GM19328 (cell line): ENCODE results near the gene IRX2.

Source experiments
- ATAC-seq: cut with Tn5 transposase; IDR thresholded peaks from one replicate; pipeline ENCODE4 v1.9.1; 2021; ENCODE audit warnings: mild to moderate bottlenecking, moderate library complexity; ENCODE audit not compliant: unreplicated experiment

The IRX2 gene

DNA sequence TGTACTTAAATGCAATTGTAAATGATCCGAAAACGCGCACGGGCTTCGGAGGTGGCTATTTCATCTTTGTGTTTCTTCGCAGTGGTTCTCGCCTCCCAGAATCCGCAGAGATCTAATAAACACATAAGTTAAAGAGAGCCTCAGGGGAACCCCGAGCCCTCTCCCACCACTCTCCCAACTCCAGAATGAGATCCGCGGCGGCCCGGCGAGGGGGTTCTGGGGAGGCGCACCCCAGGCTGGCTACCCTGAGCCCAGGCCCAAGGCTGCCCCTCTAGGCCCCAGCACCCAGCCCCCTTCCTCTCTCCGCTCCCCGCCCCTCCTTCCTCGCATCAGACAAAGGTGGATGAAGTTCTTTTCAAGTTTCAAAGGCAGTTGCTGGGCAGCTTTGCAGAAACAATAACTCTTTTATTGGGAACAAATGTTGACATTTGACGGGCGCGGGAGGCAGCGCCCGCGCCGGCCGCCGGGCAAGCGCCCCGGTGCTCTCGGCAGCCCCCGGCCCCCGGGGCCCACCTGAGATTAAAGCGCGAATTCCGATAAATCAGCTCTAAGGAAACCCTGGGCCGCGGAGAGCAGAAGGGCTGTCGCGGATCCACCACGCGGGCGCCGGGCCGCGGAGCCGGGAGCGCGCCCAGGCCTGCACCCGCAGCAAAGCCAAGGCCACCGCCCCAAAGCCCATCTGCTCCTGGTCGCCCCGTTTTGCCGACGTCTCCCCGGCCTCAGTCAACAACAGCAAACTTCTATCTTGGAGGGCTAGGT, 8.4 kb downstream of the IRX2 start:
- no peak for ATAC-seq

DNA sequence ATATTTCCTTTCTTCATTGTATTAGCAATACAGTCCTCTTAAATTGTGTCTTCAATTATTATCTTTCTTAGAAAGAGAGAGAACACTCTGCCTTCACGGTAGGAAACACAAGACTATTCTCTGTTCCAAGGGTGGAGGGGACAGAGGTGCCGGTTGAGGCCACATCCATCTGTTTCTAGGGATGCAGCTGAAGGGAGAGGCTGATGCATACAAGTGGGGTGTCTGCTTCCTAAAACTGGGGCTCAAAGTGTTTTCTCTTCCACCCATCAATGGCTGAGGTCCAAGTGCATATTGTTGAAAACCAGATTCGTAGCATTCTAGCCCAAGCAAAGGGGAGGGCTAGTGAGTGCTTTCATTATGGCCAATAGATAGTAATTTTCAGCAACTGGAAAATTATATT, 9.5 kb downstream of the IRX2 start:
- no peak for ATAC-seq

DNA sequence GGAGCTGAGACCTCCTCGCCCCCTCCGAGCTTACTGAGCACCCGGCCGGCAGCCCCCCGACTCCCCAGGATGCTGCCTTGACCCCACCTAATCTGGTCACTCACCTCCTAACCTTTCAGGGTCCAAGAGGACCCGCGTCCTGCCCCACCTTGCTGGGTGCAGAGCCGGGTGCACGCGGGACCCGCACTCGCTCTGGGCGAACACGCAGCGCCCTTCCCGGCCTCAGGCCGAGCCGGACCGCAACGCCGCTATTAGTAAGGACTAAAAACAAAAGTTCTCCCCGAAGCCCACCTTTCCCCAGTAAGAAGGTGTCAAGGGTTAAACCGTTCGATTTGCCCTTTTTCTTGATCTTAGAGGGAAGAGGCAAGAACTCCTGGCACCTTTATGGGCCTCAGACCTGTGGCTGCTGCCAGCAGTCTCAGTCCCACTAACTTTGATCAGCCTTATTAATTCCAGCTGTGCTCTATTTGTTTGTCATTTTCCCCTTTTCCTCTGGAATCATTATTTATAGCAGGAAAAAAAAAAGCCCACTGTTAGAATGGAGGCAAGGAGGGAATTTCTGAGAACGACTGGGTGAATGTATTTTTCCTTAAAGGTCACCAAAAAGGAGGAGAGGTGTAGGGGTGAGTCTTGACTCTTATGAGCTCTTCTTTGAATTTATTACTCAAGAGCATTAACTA, 10.5 kb downstream of the IRX2 start:
- ATAC-seq: no peak

- no peak for ATAC-seq
Measured at GRCh38 chr5:2740051-2740875, 11.2 kb downstream of the IRX2 start.

GRCh38 chr5:2739360-2740050, 12.0 kb downstream of the IRX2 start:
- no peak for ATAC-seq

DNA sequence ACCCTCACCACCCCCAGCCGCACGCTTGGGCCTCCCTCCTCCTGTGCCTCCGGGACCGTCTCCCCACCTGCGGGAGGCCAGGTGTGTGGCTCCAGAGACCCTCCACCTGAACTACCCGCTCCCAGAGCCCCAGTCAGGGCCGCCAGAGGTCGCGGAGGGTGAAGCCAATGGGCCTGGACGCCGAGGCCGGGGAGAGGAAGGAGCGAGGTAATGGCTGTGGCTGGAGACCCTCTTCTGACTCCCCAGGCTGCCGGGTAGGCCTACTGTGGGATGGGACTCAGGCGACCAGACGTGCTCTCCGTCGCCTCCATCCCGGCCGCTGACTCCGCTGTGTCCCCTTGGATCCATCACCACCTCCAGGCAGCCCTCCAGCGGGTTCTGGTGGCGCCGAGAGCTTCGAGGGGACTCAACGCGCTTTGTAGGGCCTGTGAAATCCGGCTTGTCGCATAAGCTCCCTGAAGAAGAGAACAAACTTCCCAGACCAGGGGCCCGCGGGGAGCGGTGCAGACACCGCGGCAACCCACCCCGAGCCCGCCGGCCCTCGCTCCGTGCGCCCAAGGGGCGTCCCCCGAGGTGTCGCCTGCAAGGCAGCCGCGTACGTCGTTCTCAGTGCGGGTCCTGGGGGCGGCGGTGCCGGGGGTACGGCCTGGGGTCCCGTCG, 12.6 kb downstream of the IRX2 start:
- ATAC-seq: no peak

DNA sequence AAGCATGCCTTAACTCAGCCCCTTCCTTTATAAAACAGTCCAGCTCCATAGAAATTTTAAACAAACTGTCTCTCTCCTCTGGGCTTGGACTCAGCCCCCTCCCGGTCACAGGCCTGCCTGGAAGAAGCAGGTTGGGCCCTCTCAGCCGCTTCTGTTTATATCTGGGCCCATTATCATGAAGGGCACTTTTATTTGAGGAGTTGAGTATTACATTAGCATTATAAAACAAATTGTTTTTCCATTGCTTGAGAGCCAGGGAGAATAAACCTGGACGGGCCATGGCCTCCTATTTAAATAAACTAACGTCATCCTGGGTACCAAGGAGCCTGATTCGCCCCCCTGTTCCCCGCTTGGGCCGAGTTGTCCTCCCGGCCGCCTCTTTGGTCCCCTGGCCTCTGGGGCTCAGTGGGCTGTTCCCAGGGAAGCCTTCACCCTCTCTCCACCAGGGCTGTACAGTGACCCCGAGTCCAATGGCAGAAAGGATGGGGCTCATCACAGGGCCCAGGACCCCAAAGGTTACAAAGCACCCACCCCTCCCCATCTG, 13.2 kb downstream of the IRX2 start:
- ATAC-seq: no peak

DNA sequence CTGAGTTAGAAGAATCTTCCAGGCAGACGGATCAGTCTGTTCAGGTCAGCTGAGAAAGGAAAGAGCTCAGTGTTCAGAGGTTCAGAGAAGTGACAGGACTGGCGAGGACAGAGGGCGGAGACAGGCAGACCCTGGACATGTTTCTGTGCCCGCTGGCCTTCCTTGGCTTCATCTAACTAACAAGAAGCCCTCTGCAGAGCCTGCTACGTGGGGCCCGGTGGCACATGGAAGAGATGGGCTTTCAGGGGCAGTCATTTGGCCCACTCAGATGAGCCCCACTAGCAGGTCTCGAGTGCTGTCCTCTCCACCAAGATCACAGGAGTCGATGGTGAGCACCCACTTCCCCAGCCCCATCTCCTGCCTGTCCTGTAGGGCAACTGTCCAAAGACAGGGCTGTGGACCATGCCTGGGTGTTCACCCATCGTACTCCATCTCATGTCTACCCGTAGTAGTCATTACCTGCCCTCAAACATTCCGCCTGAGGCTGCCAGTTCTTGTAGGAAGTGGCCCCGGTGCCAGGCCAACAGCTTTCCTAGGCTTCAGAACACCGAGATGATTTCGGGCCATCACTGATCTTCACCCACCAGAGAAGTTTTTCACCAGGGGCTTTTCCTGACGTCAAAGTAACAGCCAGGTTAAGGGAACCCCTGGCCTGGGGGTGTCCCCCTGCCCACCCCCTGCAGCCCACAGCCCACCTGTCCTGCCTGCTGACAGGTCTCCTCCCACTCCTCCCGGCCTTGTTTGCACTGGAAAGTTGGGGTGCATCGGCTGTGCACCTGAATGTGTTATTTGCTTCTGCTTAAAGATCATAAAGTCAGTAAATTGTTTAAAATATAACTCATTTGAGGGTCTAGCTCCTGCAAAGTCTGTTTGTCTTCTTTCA, 14.0 kb downstream of the IRX2 start:
- ATAC-seq: no peak

GRCh38 chr5:2736872-2737271, 14.6 kb downstream of the IRX2 start:
- no peak for ATAC-seq

GRCh38 chr5:2735996-2736395, 15.5 kb downstream of the IRX2 start:
- no peak for ATAC-seq

DNA sequence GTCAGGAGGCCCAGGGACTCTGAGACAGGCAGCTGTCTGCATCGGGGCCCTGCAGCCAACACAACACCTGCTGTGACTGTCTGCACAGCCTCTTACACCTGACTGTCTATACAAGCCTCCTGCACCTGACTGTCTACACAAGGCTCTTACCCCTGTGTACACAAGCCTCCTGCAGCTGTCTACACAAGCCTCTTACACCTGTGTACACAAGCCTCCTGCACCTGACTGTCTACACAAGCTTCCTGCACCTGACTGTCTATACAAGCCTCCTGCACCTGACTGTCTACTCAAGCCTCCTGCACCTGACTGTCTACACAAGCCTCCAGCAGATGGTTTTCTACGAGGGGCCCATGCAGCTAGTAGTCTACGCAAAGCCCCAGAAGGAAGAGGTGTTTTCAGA, 18.6 kb downstream of the IRX2 start:
- ATAC-seq: no peak

DNA sequence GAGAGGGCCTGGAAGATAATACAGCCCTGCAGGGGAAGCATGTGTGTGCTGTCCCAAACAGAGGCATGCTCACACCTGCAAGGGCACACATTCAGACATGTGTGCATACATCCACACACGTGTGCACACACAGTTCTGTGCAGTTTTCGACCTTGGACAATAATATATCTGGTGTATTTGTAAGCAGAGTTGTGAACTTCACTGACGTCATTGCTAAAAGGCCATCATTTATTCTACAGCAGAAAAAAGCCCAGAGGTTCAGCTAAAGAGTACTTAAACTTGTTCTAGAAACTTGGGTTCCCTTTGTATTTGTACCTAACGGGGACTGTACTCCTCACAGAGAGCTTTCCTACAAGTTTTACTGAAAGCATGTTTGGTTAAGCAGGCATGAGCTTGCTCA, 19.5 kb downstream of the IRX2 start:
- ATAC-seq: no peak

- no peak for ATAC-seq
Measured at GRCh38 chr5:2729189-2729588, 22.3 kb downstream of the IRX2 start.

GRCh38 chr5:2727550-2727949, 23.9 kb downstream of the IRX2 start:
- no peak for ATAC-seq

- no peak for ATAC-seq
Measured at GRCh38 chr5:2725980-2726765, 25.3 kb downstream of the IRX2 start.

- no peak for ATAC-seq
Measured at GRCh38 chr5:2724831-2725230, 26.6 kb downstream of the IRX2 start.

DNA sequence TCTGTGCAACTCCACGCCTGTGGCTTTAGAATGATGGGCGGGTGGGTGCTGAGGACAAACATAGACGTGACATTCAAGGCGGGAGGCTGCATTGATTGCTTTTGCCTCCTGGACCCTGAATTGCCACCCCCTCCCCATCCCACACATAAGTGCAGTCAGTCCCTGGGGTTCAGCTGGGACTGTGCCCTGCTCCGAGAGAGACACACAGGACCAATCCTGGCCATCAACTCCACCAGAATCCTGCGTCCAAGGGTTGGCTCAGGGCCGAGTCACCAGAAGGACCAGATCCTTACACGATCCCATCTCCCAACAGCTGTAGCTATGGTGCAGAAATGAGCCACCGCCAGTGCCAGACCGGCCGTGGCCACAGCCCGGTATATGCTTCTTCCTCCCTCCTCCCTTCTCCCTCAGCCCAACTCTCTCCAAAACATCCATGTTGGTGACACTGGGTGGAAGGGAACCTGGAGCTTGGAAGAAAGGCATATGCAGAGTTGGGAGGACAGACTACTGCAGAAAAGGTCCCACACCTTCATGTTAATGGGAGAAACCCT, 27.4 kb downstream of the IRX2 start:
- no peak for ATAC-seq

- no peak for ATAC-seq
Measured at GRCh38 chr5:2722901-2723300, 28.6 kb downstream of the IRX2 start.
